Activated naive CD4-positive, alpha-beta T cell treated with anti-CD3 and anti-CD28 coated beads for 36 hours (primary cell): Measurements from ENCODE around the gene CNKSR3. TPM values are rescaled to one million over a fixed set of nuclear protein-coding genes. Genes with fewer than 3 reads are reported as not detected.

ENCODE experiments used
- CTCF ChIA-PET: fragments of 350-600 bp; sonication (Branson Sonifier 250); formaldehyde crosslinking; loops from one replicate; lab custom pipeline; 2021; ENCODE audit warnings: antibody characterized with exemption; lab: Charles Lee
- DNase-seq: peaks from one replicate; pipeline ENCODE4 v3.0.0-alpha.2; 2020
- H3K27ac Mint-ChIP-seq: one replicate; pipeline ENCODE4 v1.8.0; 2021; ENCODE audit warnings: mild to moderate bottlenecking, mixed read lengths
- H3K27me3 Mint-ChIP-seq: one replicate; pipeline ENCODE4 v1.8.0; 2021; ENCODE audit warnings: low read depth, mixed read lengths
- H3K36me3 Mint-ChIP-seq: one replicate; pipeline ENCODE4 v1.8.0; 2021; ENCODE audit warnings: low read depth, mixed read lengths
- H3K4me1 Mint-ChIP-seq: one replicate; pipeline ENCODE4 v1.8.0; 2021; ENCODE audit warnings: low read depth, mixed read lengths
- H3K4me3 Mint-ChIP-seq: one replicate; pipeline ENCODE4 v1.8.0; 2021; ENCODE audit warnings: mild to moderate bottlenecking, moderate library complexity, mixed read lengths
- H3K9me3 Mint-ChIP-seq: one replicate; pipeline ENCODE4 v1.8.0; 2021; ENCODE audit warnings: mixed read lengths
- intact Hi-C: fragments of 100-400 bp; cut with micrococcal nuclease; formaldehyde crosslinking; loops from one replicate; pipeline ENCODE4 v1.15.1; 2023
- total RNA-seq, 2 experiments: library from RNA; stranded (reverse); gene quantifications; one replicate each; pipeline ENCODE4 v1.2.3, GENCODE V29; 2021

The CNKSR3 gene
- total RNA-seq, 2 experiments from 2014 or later: 0.12 TPM

- H3K9me3 Mint-ChIP-seq: peaks cover 6% of the 10 kb centered on the region
- H3K4me3 Mint-ChIP-seq: no peak overlapping the region
- no peak for DNase-seq
- H3K27ac Mint-ChIP-seq: no peak overlapping the region
- no peaks in the 10 kb centered on the region for H3K36me3 Mint-ChIP-seq
- peaks cover 10% of the 10 kb centered on the region for H3K27me3 Mint-ChIP-seq
- no peaks in the 10 kb centered on the region for H3K4me1 Mint-ChIP-seq
- intact Hi-C loops: no loop called here
- CTCF ChIA-PET: interaction anchor here (1.4 kb wide), 1 partner anchor 19 kb away, joined by 4 read pairs; no protein-coding TSS in a partner anchor
Observed at GRCh38 chr6:154390034-154390433, 120.5 kb downstream of the CNKSR3 start.

GRCh38 chr6:154388803-154389202 lies 121.7 kb downstream of the CNKSR3 start:
- Mint-ChIP-seq H3K36me3 (no peaks in the 10 kb centered on the region), H3K4me3 (no peak overlapping the region), H3K4me1 (no peaks in the 10 kb centered on the region), H3K27ac (no peak overlapping the region), H3K9me3 (peaks cover 6% of the 10 kb centered on the region), H3K27me3 (peaks cover 11% of the 10 kb centered on the region)
- intact Hi-C loops: no loop called here
- CTCF ChIA-PET: no interaction called here
- no peak for DNase-seq

GRCh38 chr6:154386848-154387717 lies 123.4 kb downstream of the CNKSR3 start:
- H3K9me3 Mint-ChIP-seq: peaks cover 11% of the 10 kb centered on the region
- H3K27me3 Mint-ChIP-seq: peaks cover 11% of the 10 kb centered on the region
- no peaks in the 10 kb centered on the region for H3K4me1 Mint-ChIP-seq
- H3K4me3 Mint-ChIP-seq: no peak overlapping the region
- DNase-seq: no peak
- CTCF ChIA-PET: interaction anchor here (0.7 to 2.3 kb wide), 2 partner anchors 16 to 111 kb away, joined by 4 to 9 read pairs; no protein-coding TSS in a partner anchor
- H3K36me3 Mint-ChIP-seq: no peaks in the 10 kb centered on the region
- no peak overlapping the region for H3K27ac Mint-ChIP-seq
- intact Hi-C loops: no loop called here

GRCh38 chr6:154384191-154384590 lies 126.3 kb downstream of the CNKSR3 start:
- CTCF ChIA-PET: no interaction called here
- Mint-ChIP-seq H3K4me3 (no peak overlapping the region), H3K27ac (no peak overlapping the region), H3K4me1 (no peaks in the 10 kb centered on the region), H3K27me3 (peaks cover 11% of the 10 kb centered on the region), H3K36me3 (no peaks in the 10 kb centered on the region), H3K9me3 (peaks cover 7% of the 10 kb centered on the region)
- intact Hi-C loops: no loop called here
- DNase-seq: no peak

- Mint-ChIP-seq H3K36me3 (no peaks in the 10 kb centered on the region), H3K27me3 (peaks cover 8% of the 10 kb centered on the region), H3K9me3 (peaks cover 5% of the 10 kb centered on the region), H3K27ac (no peak overlapping the region), H3K4me1 (no peaks in the 10 kb centered on the region), H3K4me3 (no peak overlapping the region)
- DNase-seq: no peak
- intact Hi-C loops: no loop called here
- CTCF ChIA-PET: no interaction called here
Observed at GRCh38 chr6:154383273-154383672, 127.2 kb downstream of the CNKSR3 start.

- CTCF ChIA-PET: no interaction called here
- intact Hi-C loops: no loop called here
- H3K4me3 Mint-ChIP-seq: no peak overlapping the region
- peaks cover 8% of the 10 kb centered on the region for H3K27me3 Mint-ChIP-seq
- H3K36me3 Mint-ChIP-seq: no peaks in the 10 kb centered on the region
- no peaks in the 10 kb centered on the region for H3K4me1 Mint-ChIP-seq
- H3K9me3 Mint-ChIP-seq: peaks cover 5% of the 10 kb centered on the region
- no peak overlapping the region for H3K27ac Mint-ChIP-seq
- no peak for DNase-seq
Observed at GRCh38 chr6:154382740-154383139, 127.7 kb downstream of the CNKSR3 start.

- no peaks in the 10 kb centered on the region for H3K4me1 Mint-ChIP-seq
- H3K9me3 Mint-ChIP-seq: peaks cover 5% of the 10 kb centered on the region
- no peak overlapping the region for H3K27ac Mint-ChIP-seq
- no peak for DNase-seq
- intact Hi-C loops: no loop called here
- no peak overlapping the region for H3K4me3 Mint-ChIP-seq
- CTCF ChIA-PET: interaction anchor here (0.7 kb wide), 1 partner anchor 11 kb away, joined by 3 read pairs; no protein-coding TSS in a partner anchor
- peaks cover 6% of the 10 kb centered on the region for H3K27me3 Mint-ChIP-seq
- no peaks in the 10 kb centered on the region for H3K36me3 Mint-ChIP-seq
Observed at GRCh38 chr6:154381548-154381947, 128.9 kb downstream of the CNKSR3 start.

GRCh38 chr6:154380741-154381140 lies 129.7 kb downstream of the CNKSR3 start:
- Mint-ChIP-seq H3K27ac (no peak overlapping the region), H3K27me3 (peaks cover 6% of the 10 kb centered on the region), H3K4me1 (no peaks in the 10 kb centered on the region), H3K4me3 (no peak overlapping the region), H3K9me3 (peaks cover 5% of the 10 kb centered on the region), H3K36me3 (no peaks in the 10 kb centered on the region)
- CTCF ChIA-PET: no interaction called here
- intact Hi-C loops: no loop called here
- no peak for DNase-seq

GRCh38 chr6:154379585-154379984 lies 130.9 kb downstream of the CNKSR3 start:
- H3K27me3 Mint-ChIP-seq: no peaks in the 10 kb centered on the region
- H3K4me1 Mint-ChIP-seq: no peaks in the 10 kb centered on the region
- H3K36me3 Mint-ChIP-seq: no peaks in the 10 kb centered on the region
- intact Hi-C loops: no loop called here
- CTCF ChIA-PET: no interaction called here
- peaks cover 5% of the 10 kb centered on the region for H3K9me3 Mint-ChIP-seq
- no peak overlapping the region for H3K4me3 Mint-ChIP-seq
- H3K27ac Mint-ChIP-seq: no peak overlapping the region
- no peak for DNase-seq

GRCh38 chr6:154378518-154378917 lies 132.0 kb downstream of the CNKSR3 start:
- Mint-ChIP-seq H3K27me3 (no peaks in the 10 kb centered on the region), H3K27ac (no peak overlapping the region), H3K9me3 (peaks cover 5% of the 10 kb centered on the region), H3K36me3 (no peaks in the 10 kb centered on the region), H3K4me3 (no peak overlapping the region), H3K4me1 (no peaks in the 10 kb centered on the region)
- CTCF ChIA-PET: interaction anchor here (0.6 kb wide), 1 partner anchor 24 kb away, joined by 3 read pairs; no protein-coding TSS in a partner anchor
- no peak for DNase-seq
- intact Hi-C loops: no loop called here

GRCh38 chr6:154377726-154378125 lies 132.8 kb downstream of the CNKSR3 start:
- no peak for DNase-seq
- Mint-ChIP-seq H3K27me3 (no peaks in the 10 kb centered on the region), H3K27ac (no peak overlapping the region), H3K4me1 (no peaks in the 10 kb centered on the region), H3K9me3 (peaks cover 1% of the 10 kb centered on the region), H3K36me3 (no peaks in the 10 kb centered on the region), H3K4me3 (no peak overlapping the region)
- CTCF ChIA-PET: interaction anchor here (0.5 to 0.6 kb wide), 2 partner anchors 25 to 27 kb away, joined by 3 read pairs; no protein-coding TSS in a partner anchor
- intact Hi-C loops: no loop called here

- CTCF ChIA-PET: interaction anchor here (1.6 kb wide), 1 partner anchor 96 kb away, joined by 6 read pairs; no protein-coding TSS in a partner anchor
- peaks cover 5% of the 10 kb centered on the region for H3K27me3 Mint-ChIP-seq
- DNase-seq: no peak
- no peak overlapping the region for H3K4me3 Mint-ChIP-seq
- H3K9me3 Mint-ChIP-seq: no peaks in the 10 kb centered on the region
- peaks cover 17% of the 10 kb centered on the region for H3K4me1 Mint-ChIP-seq
- intact Hi-C loops: no loop called here
- no peak overlapping the region for H3K27ac Mint-ChIP-seq
- no peaks in the 10 kb centered on the region for H3K36me3 Mint-ChIP-seq
Observed at GRCh38 chr6:154373971-154374370, 136.5 kb downstream of the CNKSR3 start.
